Measurements from ENCODE around the gene CORT.

DNA sequence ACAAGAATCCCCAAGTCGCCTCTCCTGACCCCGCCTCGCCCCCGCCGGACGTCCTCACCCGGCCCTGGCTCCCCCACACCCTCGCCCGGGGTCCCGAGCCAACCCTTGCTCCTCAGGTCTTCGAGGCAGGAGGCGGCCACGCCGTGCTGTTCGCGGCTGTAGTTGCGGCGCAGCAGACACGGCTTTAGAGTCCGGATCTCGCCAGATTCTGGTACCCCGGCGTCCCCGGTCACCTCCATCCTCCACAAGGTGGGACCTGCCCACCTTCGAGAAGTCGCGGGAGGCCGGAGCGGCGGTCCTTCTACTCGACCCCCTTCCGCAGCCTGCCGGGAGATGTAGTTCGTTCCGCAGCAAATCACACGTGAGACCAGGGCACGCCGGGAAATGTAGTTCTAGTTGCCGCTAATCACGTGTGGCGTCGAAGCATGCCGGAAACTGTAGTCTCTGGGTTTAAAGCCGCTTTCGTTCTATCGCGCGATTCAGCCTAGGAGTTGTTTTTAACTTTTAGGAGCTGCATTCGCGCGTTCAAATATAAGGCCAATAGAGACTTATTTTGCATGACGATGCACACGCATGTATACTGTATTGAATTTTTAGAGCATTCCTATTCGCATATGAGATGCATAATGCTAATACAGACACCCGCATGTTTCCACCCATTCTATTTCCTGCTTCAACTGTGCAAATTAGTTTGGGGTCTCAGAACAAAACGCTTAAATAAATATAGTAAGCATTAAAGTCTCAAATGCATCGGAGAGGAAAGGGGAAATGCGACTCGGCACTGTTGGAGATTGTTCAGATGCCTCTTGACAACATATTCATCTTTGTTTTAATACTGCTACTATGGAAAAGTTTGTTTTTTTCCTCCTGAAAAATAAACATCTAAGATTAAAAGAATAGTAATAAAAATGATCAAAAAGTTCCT, 22.7 kb downstream of the CORT start, which contains the start of gene DFFA:
- TF ChIP-seq, protein P1, sequence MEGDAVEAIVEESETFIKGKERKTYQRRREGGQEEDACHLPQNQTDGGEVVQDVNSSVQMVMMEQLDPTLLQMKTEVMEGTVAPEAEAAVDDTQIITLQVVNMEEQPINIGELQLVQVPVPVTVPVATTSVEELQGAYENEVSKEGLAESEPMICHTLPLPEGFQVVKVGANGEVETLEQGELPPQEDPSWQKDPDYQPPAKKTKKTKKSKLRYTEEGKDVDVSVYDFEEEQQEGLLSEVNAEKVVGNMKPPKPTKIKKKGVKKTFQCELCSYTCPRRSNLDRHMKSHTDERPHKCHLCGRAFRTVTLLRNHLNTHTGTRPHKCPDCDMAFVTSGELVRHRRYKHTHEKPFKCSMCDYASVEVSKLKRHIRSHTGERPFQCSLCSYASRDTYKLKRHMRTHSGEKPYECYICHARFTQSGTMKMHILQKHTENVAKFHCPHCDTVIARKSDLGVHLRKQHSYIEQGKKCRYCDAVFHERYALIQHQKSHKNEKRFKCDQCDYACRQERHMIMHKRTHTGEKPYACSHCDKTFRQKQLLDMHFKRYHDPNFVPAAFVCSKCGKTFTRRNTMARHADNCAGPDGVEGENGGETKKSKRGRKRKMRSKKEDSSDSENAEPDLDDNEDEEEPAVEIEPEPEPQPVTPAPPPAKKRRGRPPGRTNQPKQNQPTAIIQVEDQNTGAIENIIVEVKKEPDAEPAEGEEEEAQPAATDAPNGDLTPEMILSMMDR (conservative IDR thresholded peaks at IDR 0.05; ENCODE audit: low read depth, low read length), result no peak
- TF ChIP-seq POLR2A (IDR thresholded peaks at IDR 0.05; ENCODE audit: low read depth, low read length) (no peak), CHD1 (IDR thresholded peaks at IDR 0.05; ENCODE audit: low read depth, low read length) (no peak), RCOR1 (IDR thresholded peaks at IDR 0.05; ENCODE audit: insufficient replicate concordance, low read length) (peak; percentile 22), SMC3 (IDR thresholded peaks at IDR 0.05; ENCODE audit: low read depth, low read length) (no peak), CEBPB (IDR thresholded peaks at IDR 0.05; ENCODE audit: low read depth, low read length) (no peak), RFX5 (IDR thresholded peaks at IDR 0.05; ENCODE audit: low read depth, low read length) (no peak), MAZ (IDR thresholded peaks at IDR 0.05; ENCODE audit: borderline replicate concordance, low read depth, low read length) (peak; percentile 83)
- TF ChIP-seq, protein P2, sequence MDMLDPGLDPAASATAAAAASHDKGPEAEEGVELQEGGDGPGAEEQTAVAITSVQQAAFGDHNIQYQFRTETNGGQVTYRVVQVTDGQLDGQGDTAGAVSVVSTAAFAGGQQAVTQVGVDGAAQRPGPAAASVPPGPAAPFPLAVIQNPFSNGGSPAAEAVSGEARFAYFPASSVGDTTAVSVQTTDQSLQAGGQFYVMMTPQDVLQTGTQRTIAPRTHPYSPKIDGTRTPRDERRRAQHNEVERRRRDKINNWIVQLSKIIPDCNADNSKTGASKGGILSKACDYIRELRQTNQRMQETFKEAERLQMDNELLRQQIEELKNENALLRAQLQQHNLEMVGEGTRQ (IDR thresholded peaks at IDR 0.05; ENCODE audit: low read depth, low read length), result peak; percentile 99
- TF ChIP-seq, protein P3, sequence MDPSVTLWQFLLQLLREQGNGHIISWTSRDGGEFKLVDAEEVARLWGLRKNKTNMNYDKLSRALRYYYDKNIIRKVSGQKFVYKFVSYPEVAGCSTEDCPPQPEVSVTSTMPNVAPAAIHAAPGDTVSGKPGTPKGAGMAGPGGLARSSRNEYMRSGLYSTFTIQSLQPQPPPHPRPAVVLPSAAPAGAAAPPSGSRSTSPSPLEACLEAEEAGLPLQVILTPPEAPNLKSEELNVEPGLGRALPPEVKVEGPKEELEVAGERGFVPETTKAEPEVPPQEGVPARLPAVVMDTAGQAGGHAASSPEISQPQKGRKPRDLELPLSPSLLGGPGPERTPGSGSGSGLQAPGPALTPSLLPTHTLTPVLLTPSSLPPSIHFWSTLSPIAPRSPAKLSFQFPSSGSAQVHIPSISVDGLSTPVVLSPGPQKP (IDR thresholded peaks at IDR 0.05; ENCODE audit: borderline replicate concordance, low read depth, low read length), result no peak
